Fibroblast of pulmonary artery (primary cell): ENCODE results near the gene RAB22A.

ENCODE experiments used
- DNase-seq: peaks from one replicate; pipeline ENCODE4 v3.0.0-alpha.2; 2010; ENCODE audit warnings: low read depth
- H3K4me3 ChIP-seq: replicated peaks from 2 replicates; pipeline ENCODE4 v1.5.1; 2011; ENCODE audit warnings: low read depth, mild to moderate bottlenecking, control low read depth, low read length, moderate library complexity
- CTCF ChIP-seq: IDR thresholded peaks from 2 replicates; pipeline ENCODE4 v1.5.1; 2011; ENCODE audit warnings: mild to moderate bottlenecking, control low read depth, low read length, inconsistent platforms; ENCODE audit errors: missing control alignments

Gene RAB22A

DNA sequence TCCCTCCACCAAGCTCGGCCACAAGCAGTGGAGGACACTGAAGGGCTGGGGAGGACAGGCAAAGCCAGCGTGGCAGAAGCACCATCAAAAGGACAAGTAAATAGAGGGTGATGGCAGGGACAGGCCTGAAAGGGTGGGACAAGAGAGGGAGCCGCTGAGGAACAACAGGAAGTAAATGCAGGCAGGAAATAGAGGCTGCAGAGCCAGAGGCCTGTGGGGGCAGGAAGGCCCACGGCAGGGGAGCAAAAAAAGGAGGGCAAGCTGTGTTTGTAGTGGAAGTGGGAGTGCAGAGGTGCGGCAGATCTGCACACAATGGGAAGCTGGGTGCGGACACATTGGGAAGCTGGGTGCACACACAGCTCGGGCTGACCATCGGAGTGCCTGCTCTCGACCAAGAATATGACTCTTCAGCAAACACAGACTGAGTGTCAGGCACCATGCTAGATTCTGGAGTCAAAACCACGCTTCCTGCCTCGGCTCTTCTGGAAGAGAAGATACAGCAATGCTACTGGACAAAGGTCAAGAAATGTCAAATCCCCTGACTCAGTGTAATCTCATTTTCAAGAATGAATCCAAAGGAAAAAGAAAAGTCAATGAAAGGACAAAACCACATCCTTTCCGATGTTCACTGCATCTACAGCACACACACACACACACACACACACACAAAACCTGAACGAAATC, 40.4 kb upstream of the RAB22A start:
- DNase-seq: no peak
- H3K4me3 ChIP-seq: no peak overlapping the region
- TF ChIP-seq CTCF: no peak

DNA sequence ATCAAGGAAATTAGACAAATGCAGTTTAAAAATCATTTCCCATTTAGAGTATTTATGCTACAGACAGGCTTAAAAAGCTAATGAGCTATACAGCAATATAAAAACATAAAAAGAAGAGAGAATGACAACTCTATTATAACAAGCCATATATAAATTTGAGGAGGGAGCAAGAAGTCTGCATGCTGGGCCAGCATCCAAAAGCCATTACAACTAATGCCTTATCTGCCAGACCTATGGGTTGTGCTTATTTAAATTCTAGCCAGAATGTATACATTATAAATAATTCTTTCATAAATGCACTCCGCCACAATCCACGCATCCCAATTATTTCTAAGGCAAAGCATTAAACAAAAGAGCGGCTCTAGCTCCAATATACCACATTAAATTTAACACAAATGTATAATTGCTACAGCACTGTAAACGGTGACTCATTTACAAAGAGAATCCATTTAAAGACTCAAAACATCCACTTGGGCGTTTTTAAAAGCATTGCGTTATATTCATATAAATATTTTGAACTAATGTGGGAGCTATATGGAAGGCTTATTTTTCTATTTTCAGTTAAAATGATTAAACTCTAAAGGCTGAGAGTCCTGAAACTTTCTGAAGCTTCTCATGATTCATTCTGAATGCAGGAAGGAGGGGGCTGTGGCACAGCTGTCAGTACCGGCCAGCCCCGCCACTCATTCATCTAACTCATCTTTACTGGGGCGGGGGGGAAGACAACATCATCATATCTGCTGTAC, 37.7 kb upstream of the RAB22A start:
- TF ChIP-seq CTCF: no peak
- DNase-seq: no peak

DNA sequence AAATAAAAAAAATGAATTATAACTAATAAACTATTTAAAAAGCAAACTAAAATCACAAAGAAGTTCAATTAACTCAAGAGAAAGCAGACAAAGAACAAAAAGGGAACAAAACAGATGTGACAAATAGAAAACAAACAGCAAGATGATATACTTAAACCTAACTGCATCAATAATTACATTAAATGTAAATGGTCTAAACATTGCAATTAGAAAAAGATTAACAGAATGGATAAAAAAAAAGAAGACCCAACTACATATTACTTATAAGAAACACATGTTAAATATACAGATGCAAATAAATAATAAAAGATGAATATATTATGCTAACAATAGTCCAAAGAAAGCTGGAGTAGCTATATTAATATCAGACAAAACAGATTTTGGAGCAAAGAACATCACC, 35.1 kb upstream of the RAB22A start:
- no peak overlapping the region for H3K4me3 ChIP-seq

More for the DNA sequence above, 37.7 kb upstream of the RAB22A start:
- no peak overlapping the region for H3K4me3 ChIP-seq

GRCh38 chr20:58277107-58277506, 32.4 kb upstream of the RAB22A start:
- TF ChIP-seq CTCF: no peak
- H3K4me3 ChIP-seq: no peak overlapping the region
- no peak for DNase-seq

More for the DNA sequence above, 35.1 kb upstream of the RAB22A start:
- no peak for DNase-seq
- TF ChIP-seq CTCF: no peak

DNA sequence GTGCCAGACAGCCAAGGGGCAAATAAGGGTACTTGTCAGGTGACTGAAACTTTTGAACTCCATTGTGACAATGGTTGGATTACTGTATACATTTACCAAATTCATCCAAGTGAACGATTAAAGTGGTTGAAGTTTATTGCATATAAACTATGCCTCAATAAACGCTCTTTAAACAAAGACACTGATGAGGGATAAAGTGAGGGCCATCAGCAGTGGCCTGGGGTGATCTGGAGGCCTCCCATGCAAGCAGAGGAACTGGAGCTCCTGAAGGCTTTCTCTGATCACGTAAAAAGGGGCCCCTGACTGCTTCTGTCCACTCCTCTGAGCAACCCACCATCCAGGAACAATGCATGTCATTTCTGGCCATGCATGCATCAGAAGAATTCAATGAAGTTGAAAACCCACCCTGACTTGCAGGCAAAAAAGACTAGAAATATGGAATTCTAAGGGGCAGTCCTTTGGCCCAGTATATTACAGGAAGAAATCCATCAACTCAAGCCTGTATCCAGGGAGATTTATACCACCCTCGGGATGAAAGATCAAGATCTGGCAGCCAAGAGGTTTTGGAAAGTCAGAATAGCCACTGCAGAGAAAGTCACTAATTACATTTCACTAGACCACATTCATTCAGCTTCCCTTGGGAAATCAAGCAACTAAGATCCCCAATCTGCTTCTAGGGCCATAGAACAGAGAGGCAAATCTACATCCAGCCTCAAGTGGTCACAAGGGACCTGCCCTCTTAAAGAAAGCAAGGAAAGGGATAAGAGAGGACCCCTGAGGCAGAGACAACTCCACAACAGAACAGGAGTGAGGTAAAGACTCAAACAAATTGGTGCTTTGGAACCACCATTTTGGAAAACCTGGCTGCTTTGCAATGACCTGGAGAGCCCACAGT, 31.7 kb upstream of the RAB22A start:
- no peak overlapping the region for H3K4me3 ChIP-seq
- DNase-seq: no peak
- no peak for TF ChIP-seq CTCF

DNA sequence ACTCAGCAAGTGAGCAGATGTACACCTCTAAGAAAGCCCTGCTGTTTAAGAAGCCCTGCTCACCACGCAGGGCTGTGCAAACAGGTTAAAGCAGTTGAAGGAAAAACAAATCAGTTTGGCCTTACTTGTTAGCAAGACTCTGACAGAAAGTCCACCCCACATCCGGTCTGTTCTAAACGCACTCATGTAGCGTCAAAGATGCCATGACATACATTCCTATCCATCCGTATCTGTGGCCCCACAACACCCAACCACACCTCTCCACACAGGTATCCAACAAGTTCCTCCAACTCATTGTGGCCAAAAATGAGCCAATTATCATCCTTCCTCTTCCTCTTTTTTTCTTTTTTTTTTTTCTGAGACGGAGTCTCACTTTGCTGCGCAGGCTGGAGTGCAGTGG, 22.8 kb upstream of the RAB22A start:
- H3K4me3 ChIP-seq: no peak overlapping the region
- DNase-seq: no peak
- no peak for TF ChIP-seq CTCF
